RKO (cell line): Measurements from ENCODE around the gene ELOVL6.
"Not testable (repeated sequence)": the region's sequence is repeated elsewhere in the genome, so short reads cannot be mapped to it uniquely, and the experiment has no call there.

ENCODE experiments used
- DNase-seq: peaks from one replicate; pipeline ENCODE4 v3.0.0-alpha.2; 2016; ENCODE audit warnings: low spot score

ELOVL6 gene

DNA sequence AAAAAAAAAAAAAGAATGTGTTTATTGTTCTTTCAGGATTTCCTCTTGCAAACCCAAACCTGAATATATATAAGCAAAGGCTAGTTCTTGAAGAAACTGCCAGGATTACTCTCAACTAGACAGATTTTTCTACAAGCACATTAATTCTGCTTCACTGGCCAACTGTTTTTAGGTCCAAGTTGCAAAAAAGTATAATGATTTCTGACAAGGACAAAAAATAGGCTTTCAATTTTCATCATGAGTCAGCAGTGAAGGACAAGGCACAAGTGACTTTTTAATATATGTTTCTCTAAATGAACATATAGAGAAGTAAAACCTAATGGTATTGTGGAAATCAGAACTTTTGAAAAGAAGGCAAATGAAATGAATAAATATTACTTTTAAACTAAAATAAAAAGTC lies 73.7 kb downstream of the ELOVL6 start:
- DNase-seq, result no peak

DNA sequence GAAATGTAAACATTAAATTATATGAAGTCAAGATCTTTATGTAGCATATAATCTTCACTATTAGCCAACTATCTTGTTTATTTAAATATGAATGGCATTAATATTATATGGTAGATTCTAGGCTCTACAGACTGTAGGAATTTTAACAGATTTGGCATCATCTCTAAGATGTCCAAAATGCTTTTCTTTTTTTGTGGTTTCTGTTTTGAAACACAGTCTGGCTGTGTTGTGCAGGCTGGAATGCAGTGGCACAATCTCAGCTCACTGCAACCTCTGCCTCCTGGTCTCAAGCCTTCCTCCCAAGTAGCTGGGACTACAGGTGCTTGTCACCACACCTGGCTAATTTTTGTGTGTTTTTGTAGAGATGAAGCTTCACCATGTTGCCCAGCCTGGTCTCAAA lies 76.2 kb downstream of the ELOVL6 start:
- DNase-seq, result no peak

DNA sequence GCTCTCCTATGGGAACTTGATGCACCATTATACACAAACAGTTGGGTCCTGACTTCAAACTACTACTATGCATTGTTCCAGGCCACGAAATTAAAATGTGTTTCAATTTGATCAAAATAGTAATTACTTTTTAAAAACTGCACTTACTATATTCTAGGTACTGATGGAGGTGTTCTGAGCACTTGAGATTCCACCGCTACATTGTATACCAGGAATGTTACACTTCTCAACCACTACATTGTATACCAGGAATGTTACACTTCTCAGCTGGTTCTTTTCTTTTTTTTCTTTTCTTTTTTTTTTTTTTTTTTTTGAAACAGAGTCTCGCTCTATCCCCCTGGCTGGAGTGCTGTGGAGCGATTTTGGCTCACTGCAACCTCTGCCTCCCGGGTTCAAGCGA lies 77.9 kb downstream of the ELOVL6 start:
- DNase-seq, result no peak

DNA sequence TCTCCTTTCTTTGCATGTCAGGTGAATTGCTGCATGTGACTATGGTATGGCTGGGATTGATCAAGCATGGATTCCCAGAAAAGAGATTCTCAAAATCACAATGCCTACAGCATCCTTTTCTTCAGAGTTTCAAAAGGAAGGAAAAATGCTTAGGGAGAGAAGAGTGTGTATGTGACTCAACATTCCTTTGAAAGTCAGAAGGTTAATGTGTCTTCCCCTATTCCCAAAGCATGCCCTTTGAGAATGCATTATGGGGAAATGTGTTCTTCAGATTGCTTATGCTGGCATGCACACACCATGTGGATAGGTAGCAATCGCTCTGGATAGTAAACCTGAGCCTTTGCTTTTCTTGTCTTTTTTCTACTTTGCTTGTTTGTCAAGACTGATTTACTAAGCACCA lies 78.5 kb downstream of the ELOVL6 start:
- DNase-seq, result no peak

DNA sequence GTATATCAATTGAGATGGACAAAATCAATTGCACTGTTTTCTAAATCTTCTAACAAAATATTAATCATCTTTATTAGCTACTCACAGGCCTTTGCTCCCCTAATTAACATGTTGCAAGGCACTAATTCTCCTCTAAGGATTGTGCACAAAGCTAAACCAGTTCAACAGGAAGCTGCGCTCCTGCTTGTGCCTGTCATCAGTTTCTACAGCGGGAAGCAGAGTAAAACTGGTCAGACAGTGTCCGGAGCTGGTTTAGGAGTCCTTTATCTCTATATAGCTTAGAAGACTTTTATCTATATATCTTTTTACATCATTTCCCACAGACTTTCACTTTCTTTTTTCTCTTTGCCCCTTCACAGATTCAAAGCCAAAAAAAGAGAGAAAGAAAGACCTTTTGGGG lies 79.1 kb downstream of the ELOVL6 start:
- no peak for DNase-seq

DNA sequence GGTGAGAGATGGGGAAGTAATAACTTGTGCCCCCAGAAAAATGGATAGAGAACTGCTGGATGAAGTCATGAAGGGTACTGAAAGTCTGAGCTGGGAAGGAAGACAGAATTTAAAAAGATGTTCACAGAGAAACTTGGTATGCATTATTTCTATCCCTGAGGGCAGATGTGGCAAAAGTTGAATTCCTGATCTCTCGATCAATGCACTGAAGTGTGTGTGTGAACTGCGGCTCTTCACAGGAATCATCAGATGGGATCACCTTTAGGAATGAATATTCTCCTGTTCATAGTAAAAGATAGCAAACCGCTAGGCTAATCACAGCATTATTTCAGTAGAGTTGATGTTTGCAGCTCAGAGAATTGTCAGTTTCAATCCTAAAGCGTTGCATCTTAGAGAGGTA lies 86.4 kb downstream of the ELOVL6 start:
- no peak for DNase-seq

DNA sequence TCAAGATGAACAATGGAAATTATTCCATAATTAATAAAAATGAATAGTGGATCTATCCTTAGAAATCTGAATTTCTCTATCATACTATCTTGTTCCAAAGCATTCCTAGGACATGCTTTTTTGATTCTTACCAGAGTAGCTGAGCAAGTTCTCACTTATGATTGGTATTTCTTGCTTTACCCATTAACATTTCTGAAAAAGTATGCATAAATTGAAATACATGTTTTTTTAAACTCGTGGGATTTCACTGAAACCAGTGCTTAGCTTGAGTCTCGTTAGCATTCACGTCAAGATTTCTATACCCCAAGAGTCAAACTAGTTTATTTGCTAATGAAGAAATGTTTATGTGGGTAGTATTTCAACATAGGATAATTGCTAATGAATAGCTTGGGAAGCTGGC lies 89.0 kb downstream of the ELOVL6 start:
- DNase-seq, result no peak

DNA sequence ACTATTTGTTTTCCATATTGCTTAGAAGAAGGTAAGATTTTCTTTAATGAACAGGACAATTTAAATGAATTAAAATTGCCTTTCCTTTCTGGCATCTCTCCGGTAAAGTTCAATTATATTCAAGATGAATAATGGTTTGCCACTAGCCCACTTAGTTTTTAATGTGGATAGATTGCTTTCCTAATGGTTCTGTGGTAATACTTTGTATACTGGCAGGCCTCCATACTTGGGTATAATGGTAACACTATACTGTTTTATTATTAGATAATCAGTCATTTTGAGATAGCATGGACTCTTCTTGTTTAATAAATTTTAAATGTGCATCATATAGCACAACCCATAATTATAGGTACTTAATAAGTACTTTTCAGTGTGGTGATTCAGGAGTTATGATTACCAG lies 89.5 kb downstream of the ELOVL6 start:
- no peak for DNase-seq

DNA sequence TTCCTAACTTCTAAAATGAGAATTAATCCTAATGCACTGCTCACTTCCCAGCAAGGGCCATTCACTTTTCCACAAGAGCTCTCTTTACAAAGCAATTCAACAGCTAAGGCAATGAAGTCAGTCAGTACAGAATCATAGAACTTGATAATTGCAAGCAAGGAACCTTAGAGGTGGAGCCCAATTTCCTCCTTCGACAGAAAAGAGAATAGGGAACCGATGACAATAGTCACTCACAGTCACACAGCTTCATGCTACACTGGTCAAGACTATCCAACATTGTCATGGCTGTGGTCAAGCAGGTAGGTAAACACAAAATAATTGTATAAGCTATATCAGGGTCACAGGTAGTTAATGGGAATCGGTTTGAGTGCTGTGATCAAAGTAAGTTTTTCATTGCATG lies 90.0 kb downstream of the ELOVL6 start:
- no peak for DNase-seq

DNA sequence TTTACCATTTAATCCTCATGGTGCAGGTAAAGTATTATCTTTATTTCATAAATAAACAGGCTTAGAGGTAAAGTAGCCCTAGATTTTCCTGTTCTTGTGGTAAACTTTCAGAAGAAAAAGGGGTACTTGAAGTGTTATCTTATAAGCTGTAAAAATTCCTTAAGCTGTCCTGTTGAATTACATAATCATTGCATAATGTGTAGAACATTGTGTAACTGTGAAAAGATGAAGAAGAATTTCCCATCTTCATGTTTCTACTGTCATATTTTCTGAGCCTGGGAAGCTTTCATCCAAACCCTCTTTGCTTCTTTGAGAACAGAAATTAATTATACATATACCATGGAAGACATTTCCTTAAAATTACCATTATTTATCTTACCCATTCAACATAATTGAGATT lies 90.5 kb downstream of the ELOVL6 start:
- no peak for DNase-seq

DNA sequence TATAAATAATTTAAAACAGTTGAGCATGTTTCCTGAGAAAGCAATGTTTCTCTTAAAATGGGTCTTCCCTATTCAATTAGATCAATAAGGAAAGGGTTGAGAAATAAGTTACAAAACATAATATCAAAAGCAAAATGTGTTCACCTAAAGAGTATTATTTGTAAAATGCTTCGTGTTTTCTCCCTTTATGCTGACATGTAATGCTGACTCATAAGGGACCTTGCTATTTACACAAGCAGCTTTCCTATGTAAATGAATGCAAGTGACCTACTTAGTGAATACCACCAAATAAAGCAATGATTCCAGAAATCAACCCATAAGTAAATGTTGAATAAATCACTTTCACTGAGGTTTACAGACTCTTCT lies 91.5 kb downstream of the ELOVL6 start:
- DNase-seq, result peak; percentile 41

DNA sequence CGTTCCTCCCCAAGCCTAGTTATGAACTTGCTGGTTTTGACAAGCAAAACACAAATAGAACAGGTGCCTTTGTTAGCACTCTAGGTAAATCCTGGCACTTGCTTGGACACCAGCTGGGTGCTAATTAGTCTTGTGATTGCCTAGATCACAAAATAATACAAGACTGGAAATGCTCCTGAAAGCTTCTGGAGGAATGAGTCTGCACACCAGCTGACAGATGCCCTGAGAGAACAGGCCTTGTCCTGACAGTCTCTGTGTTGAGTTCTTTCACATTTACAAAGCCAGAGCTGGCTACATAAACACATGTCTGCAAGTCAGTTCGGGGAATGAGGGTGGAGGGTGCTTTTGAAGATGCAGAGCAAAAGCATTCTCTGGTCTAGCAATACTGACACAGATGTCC lies 93.8 kb downstream of the ELOVL6 start:
- no peak for DNase-seq

DNA sequence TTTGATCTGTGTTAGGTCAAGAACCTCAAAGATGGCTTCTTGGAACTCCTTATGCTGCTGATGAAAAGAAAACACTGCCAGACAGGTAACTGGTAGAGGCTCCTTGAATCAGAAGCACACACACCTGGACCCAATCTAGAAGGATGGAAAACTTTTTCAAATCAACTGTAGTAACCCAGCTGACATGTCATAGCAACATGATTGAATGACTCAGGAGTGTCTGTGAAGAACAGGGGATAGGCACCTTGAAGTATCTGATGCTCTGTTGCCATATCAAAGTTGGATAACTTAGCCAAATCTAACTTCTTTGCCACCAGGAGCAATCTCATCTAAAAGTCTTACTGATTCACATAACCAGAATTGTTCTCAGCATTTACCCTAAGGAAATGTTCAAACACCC lies 98.8 kb downstream of the ELOVL6 start:
- no peak for DNase-seq

DNA sequence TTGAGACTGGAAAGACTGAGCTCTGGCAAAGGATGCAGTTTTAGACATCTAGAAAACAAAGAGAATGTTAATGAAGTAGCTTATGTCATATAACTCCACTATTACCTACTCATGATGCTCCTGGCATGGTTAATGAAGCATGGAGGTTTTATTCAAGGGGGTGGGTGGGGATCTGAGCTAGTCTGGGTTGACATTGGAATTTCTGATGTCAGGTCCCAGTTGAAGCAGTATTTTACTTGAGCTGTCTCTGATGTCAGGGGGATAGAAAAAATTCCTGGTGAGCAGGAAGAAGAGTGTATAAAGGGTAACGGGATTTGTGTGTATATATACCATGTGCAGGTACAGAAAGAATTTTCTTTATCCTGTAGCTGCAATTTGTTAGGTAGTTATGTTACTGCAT lies 102.0 kb downstream of the ELOVL6 start:
- no peak for DNase-seq

DNA sequence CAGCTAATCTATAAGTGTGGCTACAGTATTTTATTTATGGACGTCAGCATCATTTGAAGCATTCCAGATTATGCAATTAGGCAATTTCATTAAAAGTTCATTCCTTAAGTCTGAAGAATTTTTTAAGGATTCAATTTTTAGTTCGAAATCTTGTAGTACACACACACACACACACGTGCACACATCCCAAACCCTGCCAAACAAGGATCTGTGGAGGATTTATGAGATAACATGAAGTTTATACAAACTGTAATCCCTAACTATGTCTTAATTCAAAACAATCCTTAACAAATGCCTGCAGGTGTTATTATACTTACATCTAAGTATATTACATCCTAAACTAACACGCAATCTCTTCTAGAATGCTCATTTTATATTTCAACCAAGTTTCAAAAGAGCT lies 105.8 kb downstream of the ELOVL6 start:
- no peak for DNase-seq

DNA sequence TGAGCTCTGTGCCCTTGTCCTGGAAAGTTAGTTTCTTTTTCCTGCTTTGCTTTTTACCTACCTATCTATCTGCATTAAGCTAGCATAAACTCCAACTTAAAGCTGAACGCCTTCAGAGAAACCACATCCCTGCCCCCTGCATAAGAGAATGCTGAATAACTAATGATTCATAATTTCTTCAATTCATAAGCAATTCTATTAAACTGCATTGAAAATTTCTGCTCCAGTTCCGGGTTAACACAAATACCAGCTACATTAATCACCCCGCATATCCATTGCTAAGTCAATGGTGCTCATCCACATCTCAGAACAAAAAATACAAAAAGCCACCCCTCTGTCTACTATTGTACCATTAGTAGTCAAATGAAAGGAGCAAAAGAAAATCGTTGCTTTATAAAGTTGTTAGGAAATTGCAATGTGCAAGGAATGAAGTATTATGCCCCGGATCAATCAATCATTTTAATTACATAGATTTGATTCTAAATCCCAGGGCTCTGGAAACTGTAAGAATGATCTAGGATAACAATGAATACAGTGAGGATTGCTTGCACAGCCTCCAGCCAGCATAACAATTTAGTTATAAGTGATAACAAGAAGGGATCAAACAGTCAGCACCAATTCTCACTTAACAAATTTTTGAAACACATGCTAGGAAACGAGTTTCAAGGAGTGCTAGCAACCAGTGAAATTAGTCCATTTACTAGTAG lies 106.8 kb downstream of the ELOVL6 start:
- peak; percentile 58 for DNase-seq

DNA sequence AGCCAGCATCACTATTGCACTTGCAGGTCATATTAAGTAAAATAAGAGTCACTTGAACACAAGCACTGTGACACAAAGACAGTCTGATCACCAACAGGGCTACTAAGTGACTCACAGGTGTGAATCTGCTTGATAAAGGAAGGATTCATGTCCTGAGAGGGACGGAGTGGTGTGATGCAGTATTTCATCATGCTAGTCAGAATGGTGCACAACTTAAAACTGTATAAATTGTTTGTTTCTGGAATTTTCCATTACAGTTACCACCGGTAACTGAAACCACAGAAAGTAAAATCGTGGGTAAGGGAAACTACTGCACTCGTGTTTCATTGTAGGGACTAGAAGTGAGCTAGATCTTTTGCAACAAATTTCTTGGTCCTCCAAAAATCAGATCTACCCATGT lies 109.7 kb downstream of the ELOVL6 start:
- peak; percentile 70 for DNase-seq

DNA sequence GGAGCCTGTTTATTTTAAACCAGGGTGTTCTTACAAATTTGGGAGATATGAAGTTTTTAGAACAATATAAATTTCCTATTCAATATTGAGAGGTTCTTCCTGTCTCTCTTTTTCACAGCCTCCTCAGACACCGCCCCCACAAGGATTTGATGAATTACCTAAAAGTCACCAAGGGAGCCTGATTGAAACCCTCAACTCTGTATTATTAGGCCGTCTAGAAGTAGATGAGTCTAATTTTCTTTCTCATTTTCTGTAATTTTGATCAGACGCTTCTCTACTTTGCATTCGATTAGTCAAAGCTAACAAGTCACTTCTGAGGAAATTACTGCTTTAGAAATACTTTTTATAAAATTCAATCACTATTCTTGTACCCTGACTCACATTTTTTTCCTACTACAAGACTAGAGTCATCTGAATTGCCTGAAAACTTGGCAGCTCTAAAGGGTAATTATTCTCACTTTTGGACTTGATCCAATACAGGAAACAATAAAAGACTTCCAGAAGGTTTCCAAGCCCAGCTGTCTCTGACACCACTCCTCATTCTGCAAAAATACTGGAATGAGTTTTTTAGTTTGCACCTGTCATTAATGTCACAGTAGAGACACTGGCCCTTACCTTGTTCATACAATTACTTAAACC lies 111.2 kb downstream of the ELOVL6 start:
- DNase-seq, result peak; percentile 92

DNA sequence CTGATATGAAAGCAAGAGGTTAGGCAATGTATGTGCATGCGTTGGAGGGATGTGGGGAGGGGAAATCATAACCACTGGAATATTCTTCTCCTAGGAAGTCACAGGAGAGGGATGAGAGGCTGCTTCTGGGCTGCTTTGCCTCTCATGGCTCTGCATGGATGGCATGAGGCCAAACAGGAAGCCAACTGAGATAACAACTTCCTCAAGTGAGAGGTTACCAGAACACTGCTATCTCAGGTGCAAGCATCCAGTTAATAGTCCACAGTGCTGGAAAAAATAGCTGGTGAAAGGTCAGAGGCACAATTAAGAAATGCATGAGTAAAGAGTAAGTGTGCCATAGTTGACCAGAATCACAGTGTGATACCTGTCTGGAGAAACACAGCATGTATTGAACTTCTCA lies 113.3 kb downstream of the ELOVL6 start:
- no peak for DNase-seq

DNA sequence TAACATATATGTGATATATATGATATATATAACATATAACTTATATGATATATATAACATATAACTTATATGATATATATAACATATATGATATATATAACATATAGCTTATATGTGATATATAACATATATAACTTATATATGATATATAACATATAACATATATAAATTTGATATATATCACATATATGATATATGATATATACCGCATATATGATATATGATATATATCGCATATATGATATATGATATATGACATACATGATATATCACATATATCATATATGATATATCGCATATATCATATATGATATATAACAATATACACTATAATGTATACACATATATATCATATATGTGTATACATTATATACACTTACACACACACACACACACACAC lies 114.3 kb downstream of the ELOVL6 start:
- no peak for DNase-seq

DNA sequence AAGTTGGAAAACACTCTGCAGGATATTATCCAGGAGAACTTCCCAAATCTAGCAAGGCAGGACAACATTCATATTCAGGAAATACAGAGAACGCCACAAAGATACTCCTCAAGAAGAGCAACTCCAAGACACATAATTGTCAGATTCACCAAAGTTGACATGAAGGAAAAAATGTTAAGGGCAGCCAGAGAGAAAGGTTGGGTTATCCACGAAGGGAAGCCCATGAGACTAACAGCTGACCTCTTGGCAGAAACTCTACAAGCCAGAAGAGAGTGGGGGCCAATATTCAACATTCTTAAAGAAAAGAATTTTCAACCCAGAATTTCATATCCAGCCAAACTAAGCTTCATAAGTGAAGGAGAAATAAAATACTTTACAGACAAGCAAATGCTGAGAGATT lies 120.3 kb downstream of the ELOVL6 start:
- DNase-seq, result not testable (repeated sequence)

DNA sequence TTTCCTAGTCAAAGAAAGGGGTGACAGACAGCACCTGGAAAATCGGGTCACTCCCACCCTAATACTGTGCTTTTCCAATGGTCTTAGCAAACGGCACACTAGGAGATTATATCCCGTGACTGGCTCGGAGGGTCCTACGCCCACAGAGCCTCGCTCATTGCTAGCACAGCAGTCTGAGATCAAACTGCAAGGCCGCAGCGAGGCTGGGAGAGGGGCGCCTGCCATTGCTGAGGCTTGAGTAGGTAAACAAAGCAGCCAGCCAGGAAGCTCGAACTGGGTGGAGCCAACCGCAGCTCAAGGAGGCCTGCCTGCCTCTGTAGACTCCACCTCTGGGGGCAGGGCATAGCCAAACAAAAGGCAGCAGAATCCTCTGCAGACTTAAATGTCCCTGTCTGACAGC lies 121.6 kb downstream of the ELOVL6 start:
- DNase-seq, result not testable (repeated sequence)

DNA sequence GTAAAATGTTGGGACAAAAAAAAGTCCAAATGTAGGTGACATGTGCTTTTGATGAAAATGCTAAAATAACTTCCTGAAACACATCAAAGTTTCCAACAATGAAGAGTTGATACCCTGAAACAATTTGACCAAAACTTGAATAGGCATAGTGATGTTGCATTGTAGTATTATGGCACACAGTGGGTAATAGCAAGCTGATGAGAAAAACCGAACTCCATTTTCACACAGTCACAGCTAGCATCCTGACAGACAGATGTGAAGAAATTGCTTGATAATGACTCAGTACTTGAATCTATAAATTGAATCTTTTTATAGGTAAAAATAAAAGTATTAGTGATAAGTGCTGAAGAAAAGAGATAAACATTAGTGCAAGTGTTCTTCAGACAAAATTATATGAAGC lies 122.5 kb downstream of the ELOVL6 start:
- DNase-seq, result no peak

DNA sequence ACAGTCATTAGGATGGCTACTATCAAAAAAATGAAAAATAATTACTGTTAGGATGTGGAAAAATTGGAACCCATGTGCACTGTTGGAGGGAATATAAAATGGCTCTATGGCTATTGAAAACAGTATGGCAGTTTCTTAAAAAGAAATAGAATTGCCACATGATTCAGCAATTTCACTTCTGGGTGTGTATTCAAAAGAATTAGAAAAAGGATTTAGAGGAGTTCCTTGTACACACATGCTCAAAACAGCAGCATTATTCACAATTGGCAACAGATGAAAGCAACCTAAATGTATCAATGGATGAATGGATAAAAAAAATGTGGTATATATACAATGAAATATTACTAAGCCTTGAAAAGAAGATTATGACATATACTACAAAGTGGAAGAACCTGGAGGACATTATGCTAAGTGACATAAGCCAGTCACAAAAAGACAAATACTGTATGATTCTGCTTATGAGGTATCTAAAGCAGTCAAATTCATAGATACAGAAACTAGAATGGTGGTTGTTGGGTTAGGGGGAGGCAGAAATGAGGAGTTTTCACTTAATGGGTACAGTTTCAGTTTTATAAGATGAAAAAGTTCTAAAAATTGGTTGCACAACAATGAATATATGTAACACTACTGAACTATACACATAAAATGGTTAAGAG lies 123.2 kb downstream of the ELOVL6 start:
- DNase-seq, result no peak
